IPS DF 4.7 (cell line): Measurements from ENCODE around the gene FLRT1.

Experiments used
- DNase-seq: peaks from one replicate; pipeline ENCODE4 v3.0.0-alpha.2; 2013; ENCODE audit warnings: low spot score; ENCODE audit errors: extremely low read depth

The FLRT1 gene

DNA sequence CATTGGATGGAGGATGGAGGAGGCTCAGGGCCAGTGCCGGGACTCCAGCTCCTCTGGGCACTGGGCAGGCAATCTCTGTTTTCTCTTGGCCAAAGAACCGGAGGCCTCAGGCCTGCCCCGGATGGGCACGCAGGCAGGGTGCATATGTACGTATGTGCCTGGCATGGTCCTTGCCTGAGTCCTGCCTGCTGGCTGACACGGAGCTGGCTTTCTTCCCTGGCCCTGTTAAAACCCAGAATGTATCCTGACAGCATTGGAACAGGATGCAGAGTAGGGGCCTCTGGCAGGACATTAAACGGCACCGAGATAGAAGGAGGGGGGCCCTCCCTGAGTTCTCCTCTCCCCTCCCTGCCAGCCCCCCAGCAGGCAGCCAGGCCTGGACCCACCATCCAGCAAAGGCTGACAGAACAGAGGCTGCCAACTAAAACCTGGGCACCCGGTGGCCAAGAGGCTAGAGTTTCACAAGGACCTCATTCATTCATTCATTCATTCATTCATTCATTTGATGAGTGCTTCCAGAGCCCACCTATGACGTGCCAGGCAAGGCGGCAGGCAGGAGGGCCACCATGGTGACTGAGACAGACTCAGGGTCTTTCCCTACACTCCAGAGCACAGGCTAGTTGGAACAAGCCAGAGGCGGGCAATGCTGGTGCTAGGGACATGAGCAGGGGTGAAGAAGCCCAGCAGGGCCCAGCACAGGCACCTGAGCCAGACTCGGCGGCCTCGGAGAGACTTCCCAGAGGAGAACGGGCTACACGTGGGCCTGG is 28.8 kb downstream of the FLRT1 start:
- no peak for DNase-seq

DNA sequence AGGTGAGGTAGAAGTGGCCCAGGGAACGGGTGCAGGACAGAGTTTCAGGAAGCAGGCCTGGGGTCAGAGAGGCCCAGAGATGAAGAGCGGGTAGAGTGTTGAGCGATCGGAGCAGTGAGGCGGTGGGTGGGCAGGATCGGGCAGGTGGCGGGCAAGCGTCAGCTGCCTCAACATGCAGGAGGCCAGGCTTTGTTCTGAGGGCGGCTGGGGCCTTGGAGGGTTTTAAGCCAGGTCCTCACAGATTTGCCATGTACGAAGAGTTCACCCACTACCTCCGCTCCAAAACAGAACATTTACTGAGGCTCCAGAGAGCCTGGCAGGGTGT is 29.4 kb downstream of the FLRT1 start:
- DNase-seq = no peak

DNA sequence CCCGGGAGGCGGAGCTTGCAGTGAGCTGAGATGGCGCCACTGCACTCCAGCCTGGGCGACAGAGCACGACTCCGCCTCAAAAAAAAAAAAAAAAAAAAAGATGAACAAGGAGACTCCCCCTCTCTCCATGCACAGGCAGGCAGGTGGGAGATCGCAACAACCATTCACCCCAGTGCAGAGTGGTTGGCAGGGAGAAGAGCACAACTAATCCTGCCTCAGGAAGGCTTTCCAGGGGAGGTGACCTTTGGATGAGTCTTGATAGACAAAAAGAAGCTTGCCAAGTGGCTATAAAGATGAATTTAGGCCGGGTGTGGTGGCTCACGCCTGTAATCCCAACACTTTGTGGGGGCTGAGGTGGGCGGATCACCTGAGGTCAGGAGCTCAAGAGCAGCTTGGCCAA is 30.0 kb downstream of the FLRT1 start:
- no peak for DNase-seq

DNA sequence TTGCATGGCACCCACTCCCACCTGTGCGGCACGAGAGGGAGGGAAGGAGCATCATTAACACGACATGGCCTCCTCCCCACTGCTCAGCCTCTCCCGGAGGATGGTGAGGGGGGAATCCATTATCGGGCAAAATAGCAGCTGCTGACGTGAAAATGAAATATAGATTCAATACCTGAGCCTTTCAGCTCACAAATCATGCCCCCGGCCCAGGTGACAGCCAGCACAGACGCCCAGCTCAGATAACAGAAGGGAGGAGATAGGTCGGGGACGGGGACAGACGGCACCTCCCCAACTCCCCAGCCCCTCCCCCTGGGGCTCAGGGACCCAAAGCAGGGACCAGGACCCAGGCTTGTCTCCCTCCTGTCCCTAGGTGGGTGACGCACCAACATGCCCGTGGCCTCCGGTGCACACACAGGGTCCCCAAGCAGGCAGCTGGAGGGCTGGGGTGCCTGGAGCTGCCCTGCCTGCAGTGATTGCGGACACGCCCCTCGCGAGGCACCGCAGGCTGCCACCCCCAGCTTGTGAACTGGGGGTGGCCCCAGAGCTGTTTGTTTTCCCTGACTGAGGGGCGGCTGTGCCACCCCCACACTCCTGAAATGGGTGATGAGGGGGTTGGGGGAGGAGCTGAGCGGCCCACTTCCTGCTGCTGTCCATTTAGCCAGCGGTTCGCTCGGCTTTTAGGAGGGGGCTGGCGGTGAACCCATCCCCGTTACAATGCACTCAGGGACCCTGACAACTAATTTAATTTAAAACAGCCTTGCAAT is 31.7 kb downstream of the FLRT1 start:
- DNase-seq = no peak

DNA sequence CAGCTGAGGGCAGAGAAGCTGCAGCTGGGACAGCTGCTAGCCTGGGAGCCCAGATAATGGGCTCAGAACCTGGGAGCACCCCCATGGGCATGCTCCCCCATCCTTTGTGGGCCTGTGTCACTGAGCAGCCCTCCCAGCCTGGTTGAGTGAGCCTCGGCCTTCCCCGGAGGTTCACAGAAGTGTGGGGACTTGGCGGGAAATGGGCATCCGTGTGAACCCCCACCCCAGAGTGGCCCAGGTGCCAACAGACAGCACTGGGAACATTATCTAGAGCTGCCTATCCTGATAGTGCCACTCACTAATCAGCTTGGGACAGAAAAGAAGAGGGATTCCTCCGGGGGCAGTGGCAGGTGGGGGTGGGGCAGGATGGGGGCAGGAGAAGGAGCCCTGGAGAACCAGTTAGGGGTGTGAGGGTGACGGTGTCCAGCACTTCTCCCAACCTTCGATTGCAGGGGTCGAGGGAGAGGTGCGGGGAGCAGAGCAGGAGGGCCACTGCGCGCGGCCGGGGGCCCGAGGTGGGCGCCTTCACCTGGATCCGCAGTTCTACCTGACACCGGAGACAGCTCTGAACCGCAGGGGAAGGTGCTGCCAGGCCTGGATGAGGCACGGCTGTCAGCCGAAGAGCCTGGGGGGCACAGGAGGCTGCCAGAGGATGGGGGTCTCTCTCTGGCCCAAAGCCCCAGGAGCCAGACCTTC is 33.1 kb downstream of the FLRT1 start:
- DNase-seq = no peak

DNA sequence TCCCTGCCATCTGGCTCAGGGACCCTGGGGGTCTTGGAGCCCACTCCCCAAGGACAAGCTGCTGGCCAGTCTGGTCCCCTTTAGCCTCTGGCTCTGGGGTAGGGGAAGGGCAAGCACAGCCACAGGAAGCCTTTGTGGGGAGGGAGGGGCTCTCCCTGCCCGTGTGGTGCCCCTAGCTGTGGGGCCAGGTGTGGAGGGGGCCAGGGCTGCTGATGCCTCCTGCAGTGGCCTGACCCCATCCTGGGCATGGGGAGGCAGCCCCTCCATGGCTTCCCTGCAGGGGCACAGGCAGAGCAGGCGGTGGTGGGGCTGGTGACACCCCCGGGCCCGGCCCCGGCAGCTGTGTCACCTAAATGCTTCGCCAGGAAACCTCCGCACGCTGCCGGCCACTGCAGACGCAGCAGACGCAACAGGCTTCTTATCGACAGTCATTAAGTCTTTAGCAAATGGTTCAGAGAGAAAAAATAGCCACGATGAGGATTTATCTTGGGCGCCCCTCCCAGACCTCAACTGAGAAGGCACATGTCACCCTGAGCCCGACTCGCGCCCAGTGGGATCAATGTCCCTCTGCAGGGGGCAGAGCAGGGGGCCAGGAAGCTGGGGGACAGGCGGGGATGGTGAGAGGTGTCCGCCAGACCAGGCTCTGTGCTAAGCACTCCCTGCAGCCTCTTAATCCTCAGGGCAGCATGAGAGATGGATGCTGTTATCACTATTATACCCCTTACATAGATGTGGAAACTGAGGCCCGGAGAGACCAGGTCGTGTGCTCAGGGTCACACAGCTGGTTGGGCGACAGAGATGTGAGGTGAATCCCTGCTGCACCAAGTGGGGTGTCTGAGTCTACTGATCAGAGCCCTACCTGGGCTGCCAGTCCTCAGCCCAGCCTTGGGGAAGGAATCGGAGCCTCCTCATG is 33.9 kb downstream of the FLRT1 start:
- DNase-seq = no peak

DNA sequence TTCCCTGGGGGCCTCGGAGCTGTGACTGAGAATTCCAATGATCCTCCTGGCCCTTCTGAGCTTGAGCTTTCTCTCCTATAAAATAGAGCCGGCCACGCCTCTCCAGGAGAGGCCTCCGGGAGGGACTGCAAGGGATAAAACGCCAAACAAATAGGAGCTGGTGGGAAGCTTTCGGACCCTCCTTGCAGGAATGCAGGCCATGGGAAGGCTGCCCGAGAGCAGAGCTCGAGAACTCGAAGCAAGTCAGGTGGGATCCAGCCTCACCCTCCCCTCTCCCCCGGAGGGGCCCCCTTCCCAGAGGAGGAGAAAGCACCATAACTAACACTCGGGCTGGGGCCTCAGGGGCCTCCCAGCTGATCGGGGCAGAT is 34.6 kb downstream of the FLRT1 start:
- no peak for DNase-seq

DNA sequence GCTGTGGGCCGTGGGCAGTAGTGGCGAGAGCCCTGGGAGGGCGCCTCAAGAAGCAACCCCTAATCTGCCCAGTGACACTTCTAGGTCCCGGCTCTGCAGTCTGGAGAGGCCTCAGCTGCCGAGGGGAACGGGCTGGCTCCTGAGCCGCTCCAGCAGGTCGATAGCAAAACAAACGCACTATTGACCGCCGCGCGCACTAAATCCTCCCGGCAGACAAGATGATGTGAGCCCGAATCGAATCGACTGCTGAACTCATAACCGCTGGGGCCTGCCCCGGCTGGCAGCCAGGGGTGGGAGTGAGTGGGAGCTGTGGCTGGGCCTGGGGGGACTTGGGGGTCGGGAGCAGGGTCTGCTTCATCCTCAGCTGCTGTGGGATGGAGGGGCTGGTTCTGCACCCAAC is 36.1 kb downstream of the FLRT1 start:
- no peak for DNase-seq

DNA sequence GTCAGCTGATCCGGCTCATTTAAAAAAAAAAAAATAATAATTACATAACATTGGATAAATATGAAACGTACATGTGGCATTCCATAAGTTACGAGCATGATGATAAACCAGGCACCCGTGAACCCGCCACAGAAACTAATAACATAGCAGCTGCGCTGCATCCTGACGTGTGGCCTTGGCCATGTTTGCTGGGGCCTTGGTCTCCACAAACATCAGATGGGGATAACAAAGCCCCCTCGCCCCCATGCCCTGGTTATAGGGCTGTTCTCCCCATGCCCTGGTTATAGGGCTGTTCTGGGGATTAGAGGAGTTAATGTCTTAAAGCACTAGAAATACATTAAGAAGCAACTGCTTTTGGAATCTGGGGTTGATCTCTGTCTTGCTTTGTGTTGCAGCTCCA is 36.7 kb downstream of the FLRT1 start:
- no peak for DNase-seq

DNA sequence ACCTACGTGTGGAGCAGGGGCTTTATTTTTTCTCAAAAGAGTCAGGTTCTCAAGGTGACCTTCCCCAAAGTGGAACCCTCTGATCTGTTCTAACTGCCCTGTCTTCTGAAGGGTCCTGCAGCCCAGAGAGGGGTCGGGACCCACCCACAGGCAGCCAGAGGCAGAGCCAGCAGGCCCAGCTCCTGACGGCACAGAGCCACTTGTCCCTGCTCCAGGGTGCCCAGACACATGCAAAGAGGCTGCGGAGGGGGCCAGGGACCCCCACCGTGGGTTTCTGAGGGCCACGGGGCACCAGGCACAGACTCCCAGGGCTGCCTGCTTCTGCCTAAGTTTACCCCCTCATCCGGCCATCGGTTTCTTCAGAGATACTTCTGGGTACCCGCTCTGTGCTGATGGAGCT is 37.1 kb downstream of the FLRT1 start:
- no peak for DNase-seq

DNA sequence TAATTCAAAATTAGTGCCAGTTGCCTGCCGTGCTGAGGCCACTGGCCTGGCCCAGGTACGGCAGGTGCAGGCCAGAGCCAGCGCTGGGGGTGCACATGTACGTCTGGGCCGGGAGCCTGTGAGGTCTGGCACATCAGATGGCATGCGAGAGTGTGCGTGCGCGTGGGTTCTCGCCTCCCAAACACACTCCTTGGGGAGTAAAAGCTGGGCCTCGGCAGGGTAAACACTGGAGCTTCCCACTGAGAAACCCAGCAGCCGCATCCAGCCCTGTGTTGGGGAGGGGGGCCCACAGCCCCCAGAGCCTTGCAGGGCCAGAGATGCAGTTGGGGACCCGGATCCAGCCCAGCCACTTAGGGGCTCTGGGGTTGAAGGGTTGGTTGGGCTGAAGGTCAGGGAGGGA is 37.8 kb downstream of the FLRT1 start:
- DNase-seq = no peak

DNA sequence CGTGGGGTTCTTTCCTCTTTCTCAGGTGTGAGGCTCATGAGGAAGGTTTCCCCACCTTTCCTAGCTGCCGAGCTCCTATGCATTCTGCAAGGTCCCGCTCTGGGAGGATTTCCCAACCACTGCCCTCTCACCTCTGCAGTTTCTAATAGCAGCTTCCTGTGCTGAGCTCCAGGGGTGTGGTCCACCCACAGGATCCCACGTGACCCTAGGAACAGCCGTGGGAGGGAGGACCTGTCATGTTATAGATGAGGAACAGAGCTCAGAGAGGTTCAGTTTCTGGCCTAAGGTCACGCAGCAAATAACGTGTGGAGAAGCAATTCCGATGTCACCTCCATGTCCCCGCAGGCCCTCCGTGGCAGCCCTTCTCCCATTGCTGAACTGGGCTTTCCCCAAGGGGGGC is 38.5 kb downstream of the FLRT1 start:
- DNase-seq = no peak

DNA sequence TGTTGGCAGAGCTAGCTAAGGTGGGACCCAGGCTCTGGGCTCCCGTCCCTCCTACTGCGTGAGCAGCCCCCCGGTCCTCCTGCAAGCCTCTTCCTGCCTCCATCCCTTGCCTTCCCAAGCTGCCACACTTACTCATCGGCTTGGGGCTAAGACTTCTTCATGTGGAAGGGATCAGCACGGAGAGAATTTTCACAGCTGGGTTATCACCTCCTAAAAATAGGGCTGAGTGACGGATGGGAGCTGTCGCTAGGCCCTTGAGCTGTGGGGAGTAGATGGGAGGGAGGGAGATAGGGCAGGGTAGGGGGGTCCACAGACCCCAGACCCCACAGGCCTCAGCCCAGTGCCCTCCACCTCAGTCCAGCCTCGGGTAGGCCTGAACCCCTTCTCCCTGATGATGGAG is 41.0 kb downstream of the FLRT1 start:
- no peak for DNase-seq

DNA sequence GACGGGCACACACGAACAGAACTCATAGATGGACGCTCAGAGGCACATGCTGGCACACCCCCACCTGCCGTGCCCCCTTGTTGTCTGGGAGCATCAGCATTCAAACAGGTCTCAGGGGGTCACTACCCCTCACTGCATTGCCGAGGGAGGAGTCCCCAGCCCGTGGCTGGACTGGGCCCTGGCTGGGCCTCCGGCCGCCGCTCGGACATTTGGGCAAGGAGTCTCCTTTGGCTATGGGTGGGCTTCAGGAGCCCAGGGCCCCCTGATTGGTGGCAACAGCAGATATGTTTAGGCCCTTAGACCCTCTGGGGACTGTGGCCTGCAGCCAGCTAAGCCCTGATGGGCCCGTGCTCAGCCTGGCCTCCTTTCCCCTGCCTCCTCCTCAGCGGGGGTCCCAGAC is 41.9 kb downstream of the FLRT1 start:
- no peak for DNase-seq

DNA sequence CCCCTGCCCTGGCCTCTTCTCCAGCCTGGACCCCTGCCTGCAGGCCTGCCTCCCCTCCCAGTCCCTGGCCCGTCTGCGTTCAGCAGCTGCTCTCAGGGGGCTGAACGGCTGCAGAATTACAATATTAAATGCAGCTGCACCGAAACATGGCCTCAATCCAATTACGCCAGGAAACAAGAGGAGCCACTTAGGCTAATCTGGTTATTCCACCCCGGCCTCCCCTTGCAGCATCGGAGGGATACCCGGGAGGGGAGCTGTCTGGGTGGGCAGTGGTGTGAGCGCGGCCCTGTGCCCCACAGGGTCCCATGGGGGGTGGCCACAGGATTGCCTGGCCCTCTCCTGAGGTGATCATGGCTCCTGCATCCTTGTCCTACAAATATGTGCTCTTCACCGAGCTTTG is 42.6 kb downstream of the FLRT1 start:
- no peak for DNase-seq

DNA sequence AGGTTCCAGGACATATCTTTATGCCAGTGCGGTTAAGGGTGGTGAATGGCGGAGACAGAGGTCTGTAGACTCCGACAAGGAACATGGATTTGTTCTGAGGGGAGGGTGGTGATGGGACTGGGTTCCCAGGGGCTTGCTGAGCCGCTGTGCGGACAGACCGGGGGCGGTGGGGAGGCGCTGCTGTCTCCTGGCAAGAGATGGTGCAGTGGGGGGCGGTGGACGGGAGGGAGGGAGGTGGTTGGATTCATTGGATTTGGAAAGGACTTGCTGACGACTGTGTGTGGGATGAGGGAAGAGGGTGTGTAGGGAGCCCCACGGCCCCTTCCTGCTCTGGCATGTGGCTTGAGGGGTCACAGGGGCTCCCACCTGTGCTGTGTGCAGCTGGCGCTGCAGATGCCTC is 43.2 kb downstream of the FLRT1 start:
- DNase-seq = no peak

DNA sequence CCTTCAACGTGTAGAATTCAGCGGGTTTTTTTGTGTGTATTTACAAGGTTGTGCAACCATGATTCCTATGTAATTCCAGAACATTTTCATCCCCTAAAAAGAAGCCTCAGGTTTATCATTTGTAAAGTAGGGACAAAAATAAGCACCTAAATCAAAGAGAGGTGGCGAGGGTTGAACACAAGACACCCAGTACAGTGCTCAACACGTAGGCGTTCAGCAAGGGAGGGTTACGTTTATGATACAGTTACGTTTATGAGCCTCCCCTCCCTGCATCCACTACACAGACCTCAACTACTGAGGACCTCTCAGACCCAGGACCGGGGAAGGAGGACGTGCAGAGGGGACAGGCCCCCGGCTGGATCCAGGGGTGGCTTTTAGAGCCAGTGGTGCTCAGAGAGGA is 44.7 kb downstream of the FLRT1 start:
- DNase-seq = no peak

DNA sequence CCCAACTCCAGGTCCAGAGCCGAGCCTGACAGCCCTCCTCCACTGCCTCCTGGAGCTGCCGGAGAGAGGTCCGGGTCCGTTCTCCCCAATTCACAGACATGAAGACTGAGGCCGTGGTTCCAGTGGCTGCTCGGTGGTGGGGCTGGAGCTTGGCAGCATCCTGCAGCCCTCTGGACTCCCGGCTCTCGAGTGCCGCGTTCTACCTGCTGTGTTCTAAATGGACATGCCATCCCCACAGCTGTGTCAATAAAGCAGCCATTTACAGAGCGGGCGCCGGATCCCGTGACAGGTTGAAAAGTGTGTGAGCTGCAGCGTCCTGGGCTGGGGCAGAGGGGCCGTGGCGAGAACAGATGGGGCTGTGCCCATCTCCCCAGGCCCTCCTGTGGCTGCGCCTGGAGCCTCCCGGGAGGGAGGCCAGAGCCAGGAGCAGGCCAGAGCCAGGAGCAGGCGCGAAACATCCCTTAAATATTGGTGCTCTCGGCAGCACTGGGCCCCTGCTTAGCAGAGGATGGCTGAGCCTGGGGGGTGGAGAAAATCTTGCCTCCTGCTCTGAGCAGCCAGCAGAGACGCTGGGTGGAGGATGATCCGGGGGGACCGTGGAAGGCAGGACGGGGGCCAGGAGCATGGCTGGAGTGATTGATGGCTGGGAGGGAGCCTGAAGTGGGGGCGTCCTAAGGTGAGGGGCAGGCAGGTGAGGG is 46.2 kb downstream of the FLRT1 start:
- DNase-seq = no peak

DNA sequence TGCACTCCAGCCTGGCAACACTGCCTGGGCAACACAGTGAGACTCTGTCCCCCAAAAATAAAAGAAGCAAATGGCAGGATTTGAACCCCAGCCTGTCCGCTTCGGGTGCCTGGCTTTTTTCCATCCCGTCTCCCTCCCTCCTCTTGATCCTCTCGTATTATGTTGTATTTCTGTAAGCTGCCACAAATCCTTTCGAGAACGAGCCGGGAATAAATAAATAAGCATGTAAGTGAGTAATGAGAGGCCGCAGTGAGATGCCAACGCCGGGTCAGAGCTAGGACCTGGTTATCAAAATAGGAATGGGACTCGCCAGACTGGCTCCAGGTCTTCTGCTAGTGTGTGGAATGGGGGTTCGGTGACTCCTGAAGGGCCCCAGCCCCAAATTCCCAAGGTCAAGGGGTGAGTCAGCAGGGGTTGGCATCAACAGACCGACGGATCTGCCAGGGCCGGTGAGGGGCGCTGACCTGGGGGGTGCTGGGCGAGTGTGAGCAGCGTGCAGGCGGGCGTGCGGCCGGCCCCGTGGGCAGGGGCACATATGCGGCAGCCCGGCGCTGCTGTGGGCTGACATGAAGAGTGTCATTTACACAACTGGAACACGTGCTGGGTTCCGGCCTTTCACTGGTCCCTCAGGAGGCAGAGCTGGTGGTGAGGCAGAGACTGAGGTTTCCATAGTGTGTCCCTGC is 47.8 kb downstream of the FLRT1 start:
- DNase-seq = no peak

DNA sequence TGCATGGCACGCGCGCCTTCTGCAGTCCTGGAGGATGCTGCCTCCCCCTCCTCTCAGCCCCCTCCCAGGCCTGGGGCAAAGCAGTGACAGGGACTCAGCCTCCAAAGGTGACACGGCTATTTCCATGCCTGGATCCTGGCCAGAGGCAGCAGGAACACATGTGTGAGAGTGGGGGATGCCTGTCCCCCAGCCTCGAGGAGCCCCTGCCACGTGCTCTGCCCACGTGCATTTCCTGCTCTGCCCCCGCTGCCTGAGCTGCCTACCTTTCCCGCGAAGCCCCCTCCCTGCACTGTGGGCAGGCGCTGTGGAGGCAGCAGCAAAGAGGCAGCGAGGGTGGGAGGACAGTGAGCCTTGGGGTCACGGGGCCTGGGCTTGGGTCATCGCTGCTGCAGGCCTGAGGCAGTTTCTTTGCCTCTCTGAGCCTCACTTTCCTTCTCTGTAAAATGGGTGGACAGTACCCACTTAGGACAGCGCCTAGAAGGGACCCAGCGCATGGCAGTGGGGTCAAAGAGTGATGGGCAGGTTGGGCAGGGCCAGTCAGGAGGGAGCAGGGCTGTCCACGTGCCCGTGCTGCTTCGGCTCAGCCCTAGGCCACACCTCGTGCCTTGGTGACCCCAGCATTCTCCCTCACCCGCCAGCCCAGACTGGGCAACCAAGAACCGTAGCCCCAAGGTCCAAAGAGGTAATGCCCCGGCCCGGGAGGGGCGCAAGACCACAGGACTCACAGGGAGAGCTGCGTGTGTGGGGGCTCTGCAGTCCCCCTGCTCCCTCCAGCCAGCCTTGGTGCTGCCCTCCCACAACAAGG is 48.6 kb downstream of the FLRT1 start:
- no peak for DNase-seq
